Measurements from ENCODE around the gene KDELR3.
A peak's percentile ranks its signal among the peaks of the same experiment; 100 is the strongest.

The KDELR3 gene

GRCh38 chr22:38510416-38510970, 42.6 kb downstream of the KDELR3 start:
- FAIRE-seq: no peak

GRCh38 chr22:38513063-38513462, 45.2 kb downstream of the KDELR3 start:
- no peak for FAIRE-seq
- TF ChIP-seq POLR2A (IDR thresholded peaks at IDR 0.05; ENCODE audit: low read depth, low read length) (no peak), POLR2AphosphoS5 (IDR thresholded peaks at IDR 0.05; ENCODE audit: low read depth, low read length) (no peak), TAF1 (IDR thresholded peaks at IDR 0.05; ENCODE audit: borderline replicate concordance, low read depth, low read length) (no peak)
- peak; percentile 36 for DNase-seq (ENCODE audit: insufficient read length)

More at GRCh38 chr22:38510416-38510970, 42.6 kb downstream of the KDELR3 start:
- TF ChIP-seq POLR2A (IDR thresholded peaks at IDR 0.05; ENCODE audit: low read depth, low read length) (no peak), POLR2AphosphoS5 (IDR thresholded peaks at IDR 0.05; ENCODE audit: low read depth, low read length) (no peak), TAF1 (IDR thresholded peaks at IDR 0.05; ENCODE audit: borderline replicate concordance, low read depth, low read length) (no peak)
- DNase-seq (ENCODE audit: insufficient read length): no peak

- DNase-seq (ENCODE audit: insufficient read length) (no peak), FAIRE-seq (no peak)
- TF ChIP-seq POLR2AphosphoS5 (IDR thresholded peaks at IDR 0.05; ENCODE audit: low read depth, low read length) (no peak), POLR2A (IDR thresholded peaks at IDR 0.05; ENCODE audit: low read depth, low read length) (no peak), TAF1 (IDR thresholded peaks at IDR 0.05; ENCODE audit: borderline replicate concordance, low read depth, low read length) (no peak)
These were observed 50.7 kb downstream of the KDELR3 start for GRCh38 chr22:38518620-38519019.

GRCh38 chr22:38519453-38520250, 51.8 kb downstream of the KDELR3 start:
- no peak for DNase-seq (ENCODE audit: insufficient read length)
- no peak for TF ChIP-seq POLR2A (IDR thresholded peaks at IDR 0.05; ENCODE audit: low read depth, low read length)
- TF ChIP-seq TAF1 (IDR thresholded peaks at IDR 0.05; ENCODE audit: borderline replicate concordance, low read depth, low read length): no peak
- no peak for TF ChIP-seq POLR2AphosphoS5 (IDR thresholded peaks at IDR 0.05; ENCODE audit: low read depth, low read length)
- FAIRE-seq: no peak

- FAIRE-seq: no peak
- DNase-seq (ENCODE audit: insufficient read length): no peak
These were observed 55.1 kb downstream of the KDELR3 start for GRCh38 chr22:38523029-38523428.

GRCh38 chr22:38523479-38523878, 55.6 kb downstream of the KDELR3 start:
- DNase-seq (ENCODE audit: insufficient read length) (no peak), FAIRE-seq (no peak)
- no peak for TF ChIP-seq TAF1 (IDR thresholded peaks at IDR 0.05; ENCODE audit: borderline replicate concordance, low read depth, low read length)

More at GRCh38 chr22:38523029-38523428, 55.1 kb downstream of the KDELR3 start:
- TF ChIP-seq TAF1 (IDR thresholded peaks at IDR 0.05; ENCODE audit: borderline replicate concordance, low read depth, low read length) (no peak), POLR2A (IDR thresholded peaks at IDR 0.05; ENCODE audit: low read depth, low read length) (no peak), POLR2AphosphoS5 (IDR thresholded peaks at IDR 0.05; ENCODE audit: low read depth, low read length) (no peak)

GRCh38 chr22:38524429-38524828, 56.5 kb downstream of the KDELR3 start:
- DNase-seq (ENCODE audit: insufficient read length) (no peak), FAIRE-seq (no peak)
- no peak for TF ChIP-seq TAF1 (IDR thresholded peaks at IDR 0.05; ENCODE audit: borderline replicate concordance, low read depth, low read length)
- TF ChIP-seq POLR2AphosphoS5 (IDR thresholded peaks at IDR 0.05; ENCODE audit: low read depth, low read length): no peak
- TF ChIP-seq POLR2A (IDR thresholded peaks at IDR 0.05; ENCODE audit: low read depth, low read length): no peak

GRCh38 chr22:38531251-38531938, 63.5 kb downstream of the KDELR3 start:
- DNase-seq (ENCODE audit: insufficient read length) (no peak), FAIRE-seq (no peak)
- TF ChIP-seq POLR2AphosphoS5 (IDR thresholded peaks at IDR 0.05; ENCODE audit: low read depth, low read length): no peak
- TF ChIP-seq POLR2A (IDR thresholded peaks at IDR 0.05; ENCODE audit: low read depth, low read length): no peak
- no peak for TF ChIP-seq TAF1 (IDR thresholded peaks at IDR 0.05; ENCODE audit: borderline replicate concordance, low read depth, low read length)

All from GM12892 (cell line).